IPS-20b (cell line): ENCODE results near the gene ARHGAP24.

Experiments
- H3K27ac ChIP-seq: one replicate; pipeline ENCODE4 v1.5.1; 2013; ENCODE audit warnings: low read length
- H3K27me3 ChIP-seq: 2 replicates; pipeline ENCODE4 v1.6.1; 2013; ENCODE audit warnings: mild to moderate bottlenecking, low read length, inconsistent platforms; ENCODE audit not compliant: insufficient read depth
- H3K36me3 ChIP-seq: 2 replicates; pipeline ENCODE4 v1.6.1; 2013; ENCODE audit warnings: low read depth, mild to moderate bottlenecking, inconsistent platforms, low read length, moderate library complexity; ENCODE audit not compliant: insufficient read depth
- H3K4me1 ChIP-seq: 2 replicates; pipeline ENCODE4 v1.6.1; 2013; ENCODE audit warnings: mild to moderate bottlenecking, control low read depth, inconsistent platforms, low read length, moderate library complexity; ENCODE audit not compliant: insufficient read depth
- H3K4me3 ChIP-seq: 2 replicates; pipeline ENCODE4 v1.5.1; 2013; ENCODE audit warnings: mild to moderate bottlenecking, low read length, inconsistent platforms
- H3K9ac ChIP-seq: 2 replicates; pipeline ENCODE4 v1.6.1; 2013; ENCODE audit warnings: low read depth, mild to moderate bottlenecking, inconsistent platforms, low read length, moderate library complexity
- H3K9me3 ChIP-seq: 2 replicates; pipeline ENCODE4 v1.6.1; 2013; ENCODE audit warnings: mild to moderate bottlenecking, low read depth, low read length, inconsistent platforms; ENCODE audit not compliant: insufficient read depth

ARHGAP24 gene

DNA sequence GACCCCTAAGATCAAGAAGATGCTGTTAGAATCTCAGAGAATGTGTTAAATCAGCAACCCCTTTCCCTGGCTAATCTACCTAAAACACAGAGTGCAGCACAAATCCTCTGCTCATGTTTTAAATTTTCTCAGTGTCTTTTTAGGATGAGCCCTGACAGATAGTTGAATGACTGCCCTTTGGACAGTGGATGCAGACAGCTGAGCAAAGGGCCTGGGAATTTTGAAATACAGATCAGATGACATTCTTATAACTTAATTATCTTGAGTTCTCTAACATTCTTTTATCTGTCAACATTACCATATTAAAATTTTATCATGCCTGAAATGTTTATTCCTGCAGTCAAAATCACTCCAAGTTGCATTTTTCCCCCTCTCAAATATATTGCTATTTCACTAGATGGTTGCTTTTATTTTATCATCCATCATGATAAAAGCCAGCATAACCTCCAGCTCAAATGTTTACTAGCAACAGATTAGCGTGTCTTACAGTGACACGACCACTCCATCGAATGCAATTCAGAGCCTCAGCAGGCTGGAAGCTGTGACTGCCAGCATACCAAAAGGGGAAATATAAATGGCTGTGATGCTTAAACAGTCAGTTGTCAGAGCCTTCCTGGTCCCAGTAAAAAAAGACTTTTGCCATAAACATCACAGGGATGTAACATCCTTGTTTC, 22.8 kb upstream of the ARHGAP24 start:
- Histone ChIP-seq H3K36me3 (no peaks in the 10 kb centered on the region), H3K4me1 (no peaks in the 10 kb centered on the region), H3K27me3 (no peaks in the 10 kb centered on the region), H3K9me3 (no peaks in the 10 kb centered on the region), H3K9ac (no peak overlapping the region), H3K27ac (no peak overlapping the region), H3K4me3 (no peak overlapping the region)

- Histone ChIP-seq H3K4me3 (no peak overlapping the region), H3K27ac (no peak overlapping the region), H3K4me1 (no peaks in the 10 kb centered on the region), H3K9ac (no peak overlapping the region), H3K27me3 (no peaks in the 10 kb centered on the region), H3K36me3 (no peaks in the 10 kb centered on the region), H3K9me3 (no peaks in the 10 kb centered on the region)
Measured at GRCh38 chr4:85455942-85456341, 19.0 kb upstream of the ARHGAP24 start.

GRCh38 chr4:85457752-85458467, 17.0 kb upstream of the ARHGAP24 start:
- Histone ChIP-seq H3K9ac (no peak overlapping the region), H3K27ac (no peak overlapping the region), H3K36me3 (no peaks in the 10 kb centered on the region), H3K4me3 (no peak overlapping the region), H3K9me3 (no peaks in the 10 kb centered on the region), H3K4me1 (no peaks in the 10 kb centered on the region), H3K27me3 (no peaks in the 10 kb centered on the region)

- H3K27me3 ChIP-seq: no peaks in the 10 kb centered on the region
- H3K9ac ChIP-seq: no peak overlapping the region
- H3K27ac ChIP-seq: no peak overlapping the region
- no peaks in the 10 kb centered on the region for H3K4me1 ChIP-seq
- H3K4me3 ChIP-seq: no peak overlapping the region
- no peaks in the 10 kb centered on the region for H3K36me3 ChIP-seq
- no peaks in the 10 kb centered on the region for H3K9me3 ChIP-seq
Measured at GRCh38 chr4:85459736-85460135, 15.2 kb upstream of the ARHGAP24 start.

- H3K9me3 ChIP-seq: no peaks in the 10 kb centered on the region
- peaks cover 35% of the 10 kb centered on the region for H3K27me3 ChIP-seq
- H3K27ac ChIP-seq: no peak overlapping the region
- H3K4me1 ChIP-seq: no peaks in the 10 kb centered on the region
- H3K9ac ChIP-seq: no peak overlapping the region
- H3K4me3 ChIP-seq: peak overlapping the region; percentile 77
- H3K36me3 ChIP-seq: no peaks in the 10 kb centered on the region
Measured at GRCh38 chr4:85474356-85474755, 594 bp upstream of the ARHGAP24 start.

GRCh38 chr4:85475631-85476233, 782 bp downstream of the ARHGAP24 start:
- no peak overlapping the region for H3K27ac ChIP-seq
- H3K36me3 ChIP-seq: no peaks in the 10 kb centered on the region
- H3K4me3 ChIP-seq: peak overlapping the region; percentile 77
- H3K27me3 ChIP-seq: peaks cover 35% of the 10 kb centered on the region
- no peaks in the 10 kb centered on the region for H3K9me3 ChIP-seq
- H3K4me1 ChIP-seq: no peaks in the 10 kb centered on the region
- no peak overlapping the region for H3K9ac ChIP-seq

- H3K9ac ChIP-seq: no peak overlapping the region
- H3K4me1 ChIP-seq: no peaks in the 10 kb centered on the region
- H3K27ac ChIP-seq: no peak overlapping the region
- H3K9me3 ChIP-seq: no peaks in the 10 kb centered on the region
- no peaks in the 10 kb centered on the region for H3K36me3 ChIP-seq
- H3K4me3 ChIP-seq: peak overlapping the region; percentile 72; the same call in 1 of the 2 replicates
- H3K27me3 ChIP-seq: peaks cover 35% of the 10 kb centered on the region
Measured at GRCh38 chr4:85476381-85476780, 1.4 kb downstream of the ARHGAP24 start.

DNA sequence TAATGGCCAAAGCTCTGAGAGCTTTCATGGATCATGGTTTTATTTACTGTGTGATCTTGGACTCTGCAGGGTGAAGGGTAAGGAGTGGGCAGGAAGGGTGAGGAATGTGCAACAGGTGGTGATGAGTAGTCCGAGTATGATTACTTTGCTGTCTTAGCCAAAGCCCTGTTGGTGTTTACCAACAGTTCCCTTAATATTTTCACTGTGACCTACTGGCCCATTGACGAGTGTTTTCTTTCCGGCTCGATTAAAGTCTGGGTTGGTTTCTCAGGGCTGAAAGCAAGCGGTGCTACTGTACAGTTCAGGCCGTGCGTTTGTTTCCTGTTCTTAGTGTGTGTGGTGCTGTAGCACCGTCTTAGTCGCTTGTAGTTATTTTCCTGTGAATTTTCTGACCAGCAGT, 2.6 kb downstream of the ARHGAP24 start:
- H3K4me1 ChIP-seq: no peaks in the 10 kb centered on the region
- H3K9ac ChIP-seq: no peak overlapping the region
- no peak overlapping the region for H3K4me3 ChIP-seq
- H3K36me3 ChIP-seq: no peaks in the 10 kb centered on the region
- H3K27ac ChIP-seq: no peak overlapping the region
- H3K27me3 ChIP-seq: peaks cover 35% of the 10 kb centered on the region
- H3K9me3 ChIP-seq: no peaks in the 10 kb centered on the region

DNA sequence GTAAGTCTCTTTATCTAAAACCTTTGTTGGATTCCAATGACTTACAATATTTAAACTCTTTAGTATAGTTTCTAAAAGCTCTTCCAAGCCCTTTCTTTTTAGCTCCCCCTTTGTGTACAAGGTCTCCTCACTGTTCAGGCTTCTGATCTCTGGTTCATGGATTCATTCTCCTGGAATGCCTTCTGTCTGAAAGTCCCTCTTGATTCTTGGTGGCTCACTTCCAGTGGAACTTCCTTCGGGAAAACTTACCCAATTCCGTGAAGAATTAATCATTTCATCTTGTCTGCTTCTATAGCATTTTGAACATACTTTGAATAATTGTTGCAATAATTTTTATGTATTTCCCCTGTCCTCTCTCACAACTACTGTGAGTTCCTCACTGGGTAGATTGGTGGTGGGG, 3.6 kb downstream of the ARHGAP24 start:
- H3K36me3 ChIP-seq: no peaks in the 10 kb centered on the region
- no peak overlapping the region for H3K4me3 ChIP-seq
- no peak overlapping the region for H3K27ac ChIP-seq
- H3K9me3 ChIP-seq: no peaks in the 10 kb centered on the region
- H3K4me1 ChIP-seq: no peaks in the 10 kb centered on the region
- no peak overlapping the region for H3K9ac ChIP-seq
- peaks cover 28% of the 10 kb centered on the region for H3K27me3 ChIP-seq

DNA sequence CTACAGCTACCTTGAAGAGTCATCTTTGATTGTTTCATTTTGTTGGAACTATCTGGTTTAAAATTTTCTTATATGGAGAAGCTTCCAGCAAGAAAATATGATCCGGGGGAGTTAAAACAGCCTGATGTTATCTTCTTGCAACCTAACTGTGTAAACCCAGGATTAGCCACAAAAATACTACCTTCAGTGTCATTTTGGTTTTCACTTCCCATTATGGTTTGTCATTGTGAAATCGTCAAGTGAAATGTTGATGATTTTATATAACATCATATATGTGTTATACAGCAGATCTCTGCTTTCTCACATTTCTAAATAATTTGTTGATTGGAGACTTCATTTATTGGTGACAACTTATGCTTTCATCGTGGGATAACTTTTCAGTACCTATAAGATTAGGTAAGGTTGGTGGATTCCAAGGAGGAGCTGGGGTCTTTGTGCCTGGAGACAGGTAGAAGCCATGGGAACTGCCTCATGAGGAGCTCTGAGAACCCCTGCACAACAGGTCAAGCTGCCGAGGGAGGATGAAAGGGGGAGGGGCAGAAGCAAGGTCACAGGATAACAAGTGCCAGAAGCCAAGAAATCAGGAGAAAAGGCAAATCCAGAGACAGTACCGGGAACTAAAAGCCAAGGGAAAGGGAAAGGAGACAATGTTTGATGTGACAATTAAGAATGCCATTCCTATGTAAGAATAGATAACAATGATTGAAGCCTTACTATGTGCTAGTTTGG, 7.2 kb downstream of the ARHGAP24 start:
- Histone ChIP-seq H3K9me3 (no peaks in the 10 kb centered on the region), H3K36me3 (no peaks in the 10 kb centered on the region), H3K9ac (no peak overlapping the region), H3K4me3 (no peak overlapping the region), H3K4me1 (no peaks in the 10 kb centered on the region), H3K27ac (no peak overlapping the region), H3K27me3 (peaks cover 6% of the 10 kb centered on the region)

DNA sequence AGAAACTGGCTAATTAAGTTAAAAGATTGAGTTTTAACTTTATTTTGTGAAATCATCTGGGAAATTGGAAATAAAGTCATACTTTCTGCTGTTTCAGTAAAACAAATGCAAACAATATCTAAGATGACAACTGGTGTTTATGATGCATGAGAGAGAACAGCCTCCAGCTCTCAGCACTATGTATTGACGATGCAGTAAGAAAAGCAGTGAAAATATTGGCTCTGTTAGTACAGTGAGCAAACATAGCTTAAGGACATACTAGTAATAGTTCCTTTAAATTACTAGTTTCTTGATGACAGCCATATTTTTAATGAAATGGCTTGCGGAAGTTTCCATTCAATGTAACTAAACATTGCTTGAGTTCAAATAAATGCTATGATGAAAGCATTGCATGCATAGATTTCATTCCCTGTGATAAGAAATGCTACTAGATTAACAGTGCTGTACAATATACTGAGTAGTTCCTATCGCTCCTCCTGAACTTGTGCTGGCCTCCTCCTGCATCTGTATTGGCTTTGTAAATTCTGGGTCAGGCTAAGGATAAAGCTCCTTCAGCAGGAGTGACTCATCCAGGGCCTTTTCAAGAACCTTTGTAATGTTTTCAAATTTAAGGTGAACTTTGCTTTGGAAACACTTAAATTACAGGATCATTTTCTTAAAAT, 11.6 kb downstream of the ARHGAP24 start:
- Histone ChIP-seq H3K9ac (no peak overlapping the region), H3K9me3 (no peaks in the 10 kb centered on the region), H3K36me3 (no peaks in the 10 kb centered on the region), H3K4me3 (no peak overlapping the region), H3K27me3 (no peaks in the 10 kb centered on the region), H3K4me1 (peaks cover 6% of the 10 kb centered on the region; the same call in 1 of the 2 replicates), H3K27ac (no peak overlapping the region)
